Body of pancreas (tissue), 4 donors: Measurements from ENCODE around the gene SMPD2. TPM values are rescaled to one million over a fixed set of nuclear protein-coding genes. Genes with fewer than 3 reads are reported as not detected.

Experiments
- ATAC-seq: fragments of 150-250 bp; one replicate; pipeline ENCODE4 v1.9.1; 2016
- DNase-seq, 4 donors: peaks; one replicate each; pipeline ENCODE4 v3.0.0-alpha.2; 2019
- H3K27ac ChIP-seq, 4 donors: fragments of 200-600 bp; sonication (generic); 1 replicate in 3 of 4; 2 replicates in 1 of 4; pipeline versions ENCODE4 v1.5.1 to v1.6.1; 2016 to 2019; ENCODE audit warnings: mild to moderate bottlenecking in 1 of 4, mixed read lengths in 1 of 4, moderate library complexity in 1 of 4
- H3K27me3 ChIP-seq, 2 donors: fragments of 200-600 bp; sonication (generic); one replicate each; pipeline ENCODE4 v1.6.0; 2016; ENCODE audit warnings: mild to moderate bottlenecking in 1 of 2
- H3K36me3 ChIP-seq, 2 donors: fragments of 200-600 bp; sonication (generic); replicated peaks in 1 of 2; 2 replicates each; pipeline ENCODE4 v1.5.1; 2016; ENCODE audit warnings: low read depth in 2 of 2; ENCODE audit not compliant: insufficient read depth in 1 of 2
- H3K4me1 ChIP-seq: fragments of 200-600 bp; sonication (generic); one replicate; pipeline ENCODE4 v1.6.0; 2016
- H3K4me3 ChIP-seq, 2 donors: fragments of 200-600 bp; sonication (generic); 1 replicate in 1 of 2; 2 replicates in 1 of 2; pipeline ENCODE4 v1.5.1; 2016 to 2019
- H3K9me3 ChIP-seq, 3 donors: fragments of 200-600 bp; sonication (generic); 1 replicate in 2 of 3; 2 replicates in 1 of 3; pipeline ENCODE4 v1.5.1; 2016
- POLR2A ChIP-seq, 3 donors: fragments of 450-650 bp; IDR thresholded peaks; one replicate each; pipeline ENCODE4 v1.6.1; 2016; ENCODE audit warnings: antibody characterized with exemption in 3 of 3, mild to moderate bottlenecking in 2 of 3
- WGBS, 2 donors: methylation state at CpG; one replicate each; pipeline ENCODE4 v1.1.5; 2017; 5-methylcytosine and 5-hydroxymethylcytosine counted together
- intact Hi-C: fragments of 100-400 bp; cut with DNase I; formaldehyde crosslinking; loops from one replicate; pipeline ENCODE4 v1.15.1; 2023
- total RNA-seq, 2 donors: library from RNA; depleted of rRNA; stranded (reverse); fragments of >200 nt; gene quantifications; one replicate each; pipeline ENCODE4 v1.1.0, GENCODE V29; 2016
- TF ChIP-seq, protein P1 (sequence below), 7 experiments: fragments of 450-650 bp in 4 of 7; fragments of 200-600 bp in 3 of 7; sonication (generic) in 3 of 7; IDR thresholded peaks; one replicate each; pipeline ENCODE4 v1.5.1; 2016 to 2019; ENCODE audit warnings: antibody characterized with exemption in 7 of 7

SMPD2 gene
- total RNA-seq, 2 donors from 2014 or later = 8.0 to 13.8 TPM

DNA sequence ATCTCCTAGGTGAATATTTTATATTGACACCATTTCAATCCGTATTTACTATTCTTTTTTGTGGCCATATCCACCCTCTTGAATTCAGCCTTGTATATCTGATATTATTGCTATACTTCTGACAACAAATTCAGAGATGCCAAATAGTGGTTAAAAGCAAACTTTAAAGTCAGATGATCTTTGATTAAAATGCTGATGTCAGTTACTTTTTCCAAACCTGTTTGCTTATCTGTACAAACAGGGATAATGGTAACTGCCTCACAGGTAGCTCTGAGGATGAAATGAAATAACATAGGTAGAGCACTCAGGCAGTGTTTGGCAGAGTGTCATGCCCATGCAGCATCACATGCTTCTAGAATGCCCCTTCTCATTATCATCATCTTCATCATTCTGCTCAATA is 19.3 kb upstream of the SMPD2 start:
- TF ChIP-seq, protein P1, sequence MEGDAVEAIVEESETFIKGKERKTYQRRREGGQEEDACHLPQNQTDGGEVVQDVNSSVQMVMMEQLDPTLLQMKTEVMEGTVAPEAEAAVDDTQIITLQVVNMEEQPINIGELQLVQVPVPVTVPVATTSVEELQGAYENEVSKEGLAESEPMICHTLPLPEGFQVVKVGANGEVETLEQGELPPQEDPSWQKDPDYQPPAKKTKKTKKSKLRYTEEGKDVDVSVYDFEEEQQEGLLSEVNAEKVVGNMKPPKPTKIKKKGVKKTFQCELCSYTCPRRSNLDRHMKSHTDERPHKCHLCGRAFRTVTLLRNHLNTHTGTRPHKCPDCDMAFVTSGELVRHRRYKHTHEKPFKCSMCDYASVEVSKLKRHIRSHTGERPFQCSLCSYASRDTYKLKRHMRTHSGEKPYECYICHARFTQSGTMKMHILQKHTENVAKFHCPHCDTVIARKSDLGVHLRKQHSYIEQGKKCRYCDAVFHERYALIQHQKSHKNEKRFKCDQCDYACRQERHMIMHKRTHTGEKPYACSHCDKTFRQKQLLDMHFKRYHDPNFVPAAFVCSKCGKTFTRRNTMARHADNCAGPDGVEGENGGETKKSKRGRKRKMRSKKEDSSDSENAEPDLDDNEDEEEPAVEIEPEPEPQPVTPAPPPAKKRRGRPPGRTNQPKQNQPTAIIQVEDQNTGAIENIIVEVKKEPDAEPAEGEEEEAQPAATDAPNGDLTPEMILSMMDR (IDR thresholded peaks at IDR 0.05) = no peak
- no peak for TF ChIP-seq POLR2A (IDR thresholded peaks at IDR 0.05)
- WGBS, 2 donors = 65 to 67% methylated on average over 1 of the region's 1 CpG
- Histone ChIP-seq H3K36me3 (no peaks in the 10 kb centered on the region), H3K27ac (no peak overlapping the region), H3K27me3 (no peaks in the 10 kb centered on the region), H3K4me1 (peaks cover 8% of the 10 kb centered on the region), H3K9me3 (no peaks in the 10 kb centered on the region), H3K4me3 (no peak overlapping the region)
- ATAC-seq (no peak), DNase-seq (no peak)
- intact Hi-C loops = no loop called here

DNA sequence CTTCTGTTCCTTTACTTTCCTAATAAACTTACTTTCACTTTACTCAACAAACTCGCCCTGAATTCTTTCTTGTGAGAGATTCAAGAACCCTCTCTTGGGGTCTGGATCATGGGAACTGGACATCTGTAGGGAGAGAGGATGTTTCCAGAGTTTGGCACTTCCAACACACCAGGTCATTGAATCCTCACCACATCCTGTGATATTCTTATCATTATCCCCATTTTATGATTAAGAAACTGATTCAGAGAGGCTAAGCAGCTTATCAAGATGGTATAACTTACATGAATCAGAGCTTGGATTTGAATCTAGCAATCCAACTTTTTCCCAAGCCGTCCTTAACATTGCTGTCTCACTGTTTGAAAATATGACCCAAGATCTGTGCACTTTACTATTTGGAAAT is 15.6 kb upstream of the SMPD2 start:
- Histone ChIP-seq H3K27ac (no peak overlapping the region), H3K36me3 (no peaks in the 10 kb centered on the region), H3K4me1 (peaks cover 8% of the 10 kb centered on the region), H3K27me3 (no peaks in the 10 kb centered on the region), H3K9me3 (no peaks in the 10 kb centered on the region), H3K4me3 (no peak overlapping the region)
- no peak for DNase-seq
- TF ChIP-seq POLR2A (IDR thresholded peaks at IDR 0.05) = no peak
- TF ChIP-seq, protein P1 (IDR thresholded peaks at IDR 0.05) = no peak
- intact Hi-C loops = no loop called here
- ATAC-seq = no peak
- 83 to 92% methylated on average over 2 of the region's 2 CpGs for WGBS, 2 donors

DNA sequence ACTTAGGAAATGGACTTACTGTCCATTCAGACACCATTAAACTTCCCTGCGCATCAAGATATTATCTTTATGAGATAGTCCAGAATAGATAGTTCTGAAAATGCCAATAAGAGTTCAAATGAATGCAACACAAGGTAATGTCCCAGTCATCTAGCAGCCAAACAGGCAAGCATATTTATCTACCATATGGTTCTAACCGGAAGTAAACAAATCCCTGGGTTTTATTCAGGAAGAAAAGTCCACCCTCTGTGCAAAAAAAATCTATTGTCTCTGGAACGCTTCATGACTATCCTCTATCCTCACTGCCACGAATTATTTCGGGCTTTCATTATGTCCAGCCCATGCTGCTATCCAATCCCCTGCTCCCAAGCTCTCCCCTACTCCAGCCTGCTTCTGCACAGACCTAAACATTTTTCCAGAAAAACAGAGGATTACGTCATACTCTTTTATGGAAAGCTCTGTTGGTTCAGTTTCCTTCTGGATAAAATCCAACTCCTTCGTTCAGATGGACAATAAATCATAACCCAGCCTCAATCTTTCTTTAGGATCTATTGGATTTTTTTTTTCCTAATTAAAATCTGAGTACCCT is 11.5 kb upstream of the SMPD2 start:
- H3K27me3 ChIP-seq = no peaks in the 10 kb centered on the region
- H3K27ac ChIP-seq = no peak overlapping the region
- ATAC-seq (peak; percentile 56), DNase-seq (no peak)
- intact Hi-C loops = no loop called here
- TF ChIP-seq POLR2A (IDR thresholded peaks at IDR 0.05) = no peak
- TF ChIP-seq, protein P1 (IDR thresholded peaks at IDR 0.05) = no peak
- no peaks in the 10 kb centered on the region for H3K9me3 ChIP-seq
- no peaks in the 10 kb centered on the region for H3K36me3 ChIP-seq
- 59% methylated on average over 7 of the region's 7 CpGs for WGBS, 2 donors
- no peak overlapping the region for H3K4me3 ChIP-seq
- H3K4me1 ChIP-seq = peaks cover 13% of the 10 kb centered on the region

DNA sequence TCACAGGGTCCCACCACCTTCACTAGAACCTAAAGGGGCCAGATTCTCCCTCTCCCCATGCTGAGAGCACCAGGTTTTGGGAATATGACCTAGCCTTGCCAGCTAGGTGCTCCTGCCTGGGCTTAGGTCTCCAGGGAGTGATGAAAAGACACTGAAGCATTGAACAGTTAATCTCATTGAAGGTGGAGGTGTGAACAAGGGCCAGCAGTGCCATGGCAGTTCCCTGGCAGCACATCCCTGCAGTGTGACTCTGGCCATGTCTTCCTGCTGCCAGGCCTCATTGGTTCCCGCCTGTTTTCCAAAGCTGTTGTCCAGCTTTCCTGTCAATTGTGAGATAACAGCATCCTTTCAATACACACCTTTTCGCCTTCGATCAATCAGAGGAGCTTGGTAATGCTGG is 11.0 kb upstream of the SMPD2 start:
- Histone ChIP-seq H3K36me3 (no peaks in the 10 kb centered on the region), H3K27ac (no peak overlapping the region), H3K27me3 (no peaks in the 10 kb centered on the region), H3K4me3 (no peak overlapping the region), H3K9me3 (no peaks in the 10 kb centered on the region), H3K4me1 (peaks cover 8% of the 10 kb centered on the region)
- ATAC-seq (no peak), DNase-seq (no peak)
- intact Hi-C loops = no loop called here
- 96 to 98% methylated on average over 3 of the region's 3 CpGs for WGBS, 2 donors
- TF ChIP-seq POLR2A (IDR thresholded peaks at IDR 0.05) = no peak

DNA sequence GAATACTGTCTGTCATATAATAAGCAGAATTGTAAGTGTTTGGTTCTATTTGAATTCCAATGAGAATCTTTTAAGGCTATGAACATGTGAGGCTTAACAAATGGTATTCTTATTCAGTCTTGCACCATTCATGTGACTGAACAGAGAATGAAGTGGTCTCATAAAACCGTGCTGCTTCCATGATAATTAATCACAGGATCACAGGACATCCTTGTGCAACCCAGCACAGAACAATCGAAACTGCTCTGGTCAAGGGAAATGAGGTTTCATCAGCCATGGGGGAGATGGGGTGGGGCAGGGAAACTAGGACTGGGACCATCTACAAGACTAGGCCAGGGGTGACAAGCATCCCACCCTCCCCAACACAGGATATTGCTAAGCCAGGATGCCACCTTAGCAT is 6.1 kb upstream of the SMPD2 start:
- no peak overlapping the region for H3K4me3 ChIP-seq
- WGBS, 2 donors = 32 to 48% methylated on average over 2 of the region's 2 CpGs
- H3K27ac ChIP-seq = no peak overlapping the region
- DNase-seq = no peak
- intact Hi-C loops = no loop called here
- no peaks in the 10 kb centered on the region for H3K27me3 ChIP-seq
- no peaks in the 10 kb centered on the region for H3K9me3 ChIP-seq
- H3K4me1 ChIP-seq = peaks cover 14% of the 10 kb centered on the region
- no peak for ATAC-seq
- no peaks in the 10 kb centered on the region for H3K36me3 ChIP-seq
- TF ChIP-seq, protein P1 (IDR thresholded peaks at IDR 0.05) = no peak
- no peak for TF ChIP-seq POLR2A (IDR thresholded peaks at IDR 0.05)
